BE2C (cell line): Measurements from ENCODE around the gene HPSE2.

Source experiments
- DNase-seq: peaks from one replicate; pipeline ENCODE4 v3.0.0-alpha.2; 2020
- H3K27me3 ChIP-seq: fragments of 250-450 bp; sonication (Bioruptor Pico); 2 replicates; pipeline ENCODE4 v1.5.1; 2020; ENCODE audit warnings: mild to moderate bottlenecking
- H3K36me3 ChIP-seq: fragments of 250-450 bp; sonication (Bioruptor Pico); 2 replicates; pipeline ENCODE4 v1.5.1; 2020; ENCODE audit warnings: mild to moderate bottlenecking
- H3K4me1 ChIP-seq: fragments of 250-450 bp; sonication (Bioruptor Pico); 2 replicates; pipeline ENCODE4 v1.5.1; 2020
- H3K4me3 ChIP-seq: 2 replicates; pipeline ENCODE4 v1.5.1; 2011; ENCODE audit warnings: low read depth, low read length
- H3K9me3 ChIP-seq: fragments of 250-450 bp; sonication (Bioruptor Pico); 2 replicates; pipeline ENCODE4 v1.5.1; 2020
- TF ChIP-seq, protein P1 (sequence below): IDR thresholded peaks from 2 replicates; pipeline ENCODE4 v1.5.1; 2012; ENCODE audit warnings: mild to moderate bottlenecking, low read depth, low read length

HPSE2 gene

DNA sequence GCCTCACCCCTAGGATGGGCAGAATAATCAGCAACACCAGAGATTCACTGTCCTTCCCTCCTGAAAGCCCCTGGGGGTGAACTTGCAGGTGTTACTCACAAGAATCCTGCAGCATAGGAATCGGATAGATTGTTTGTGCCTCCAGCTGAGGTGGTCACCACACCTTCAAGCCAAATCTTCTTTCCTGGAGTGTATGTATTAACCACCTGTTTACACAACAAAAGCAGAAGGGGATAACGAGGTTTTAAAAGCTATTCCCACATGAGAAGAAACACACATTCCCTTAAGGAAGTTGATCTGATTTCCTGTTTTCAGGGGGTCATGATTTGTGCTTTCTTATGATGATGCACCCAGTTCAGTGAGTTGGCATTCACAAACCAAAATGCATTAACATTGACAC, 615.1 kb downstream of the HPSE2 start:
- TF ChIP-seq, protein P1, sequence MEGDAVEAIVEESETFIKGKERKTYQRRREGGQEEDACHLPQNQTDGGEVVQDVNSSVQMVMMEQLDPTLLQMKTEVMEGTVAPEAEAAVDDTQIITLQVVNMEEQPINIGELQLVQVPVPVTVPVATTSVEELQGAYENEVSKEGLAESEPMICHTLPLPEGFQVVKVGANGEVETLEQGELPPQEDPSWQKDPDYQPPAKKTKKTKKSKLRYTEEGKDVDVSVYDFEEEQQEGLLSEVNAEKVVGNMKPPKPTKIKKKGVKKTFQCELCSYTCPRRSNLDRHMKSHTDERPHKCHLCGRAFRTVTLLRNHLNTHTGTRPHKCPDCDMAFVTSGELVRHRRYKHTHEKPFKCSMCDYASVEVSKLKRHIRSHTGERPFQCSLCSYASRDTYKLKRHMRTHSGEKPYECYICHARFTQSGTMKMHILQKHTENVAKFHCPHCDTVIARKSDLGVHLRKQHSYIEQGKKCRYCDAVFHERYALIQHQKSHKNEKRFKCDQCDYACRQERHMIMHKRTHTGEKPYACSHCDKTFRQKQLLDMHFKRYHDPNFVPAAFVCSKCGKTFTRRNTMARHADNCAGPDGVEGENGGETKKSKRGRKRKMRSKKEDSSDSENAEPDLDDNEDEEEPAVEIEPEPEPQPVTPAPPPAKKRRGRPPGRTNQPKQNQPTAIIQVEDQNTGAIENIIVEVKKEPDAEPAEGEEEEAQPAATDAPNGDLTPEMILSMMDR = no peak
- no peak for DNase-seq
- no peak overlapping the region for H3K4me3 ChIP-seq
- H3K27me3 ChIP-seq = no peaks in the 10 kb centered on the region
- no peaks in the 10 kb centered on the region for H3K9me3 ChIP-seq
- no peaks in the 10 kb centered on the region for H3K4me1 ChIP-seq
- no peaks in the 10 kb centered on the region for H3K36me3 ChIP-seq

DNA sequence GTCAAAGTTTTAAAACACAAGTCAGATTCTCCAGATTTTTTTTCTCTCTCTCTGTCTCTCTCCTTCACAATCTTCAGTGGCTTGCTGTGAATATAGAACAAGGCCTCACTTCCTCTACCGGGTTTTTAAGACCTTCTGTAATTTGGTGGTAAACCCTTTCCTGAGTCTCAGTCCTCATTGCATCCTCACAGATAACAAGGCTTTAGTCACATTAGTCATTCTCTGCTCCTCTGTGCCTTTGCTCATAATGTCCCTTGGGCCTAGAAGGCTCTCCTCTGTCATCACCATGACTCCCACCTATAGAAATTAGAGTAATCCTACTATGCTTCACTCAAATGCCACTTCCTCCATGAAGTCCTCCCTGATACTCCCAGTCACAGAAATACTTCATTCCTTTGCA, 616.2 kb downstream of the HPSE2 start:
- Histone ChIP-seq H3K4me3 (no peak overlapping the region), H3K27me3 (no peaks in the 10 kb centered on the region), H3K4me1 (no peaks in the 10 kb centered on the region), H3K36me3 (no peaks in the 10 kb centered on the region), H3K9me3 (no peaks in the 10 kb centered on the region)
- DNase-seq = no peak
- TF ChIP-seq, protein P1 = no peak

DNA sequence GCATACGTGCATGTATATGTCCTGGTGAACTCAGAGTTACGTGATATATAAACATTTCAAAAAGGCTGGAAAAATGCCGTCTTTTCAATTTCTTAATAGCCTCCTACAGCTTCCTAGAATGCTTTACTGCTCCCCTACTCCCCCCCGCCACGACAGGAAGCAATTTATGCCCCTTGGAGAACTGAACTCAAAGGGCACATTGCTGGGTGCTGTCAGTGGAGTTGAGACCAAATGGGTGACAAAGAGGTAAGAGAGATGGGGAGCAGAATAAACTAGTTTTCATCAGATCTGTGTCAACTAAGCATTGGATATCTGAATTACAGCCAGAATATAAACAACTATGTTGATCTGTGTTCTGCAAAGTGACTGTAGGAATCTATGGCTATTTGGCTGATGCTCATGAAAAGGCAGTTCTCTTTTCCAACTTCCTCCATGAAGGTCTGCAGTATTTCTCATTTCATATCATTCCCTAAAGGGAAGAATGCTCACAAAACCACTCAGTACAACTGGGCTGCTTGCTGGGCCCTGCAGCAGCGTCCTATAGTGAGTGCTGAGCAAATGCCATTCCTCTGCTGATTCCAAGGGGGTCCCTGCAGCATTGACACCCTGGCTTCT, 617.6 kb downstream of the HPSE2 start:
- Histone ChIP-seq H3K4me3 (no peak overlapping the region), H3K4me1 (no peaks in the 10 kb centered on the region), H3K9me3 (no peaks in the 10 kb centered on the region), H3K36me3 (no peaks in the 10 kb centered on the region), H3K27me3 (no peaks in the 10 kb centered on the region)
- DNase-seq = no peak
- TF ChIP-seq, protein P1 = no peak

DNA sequence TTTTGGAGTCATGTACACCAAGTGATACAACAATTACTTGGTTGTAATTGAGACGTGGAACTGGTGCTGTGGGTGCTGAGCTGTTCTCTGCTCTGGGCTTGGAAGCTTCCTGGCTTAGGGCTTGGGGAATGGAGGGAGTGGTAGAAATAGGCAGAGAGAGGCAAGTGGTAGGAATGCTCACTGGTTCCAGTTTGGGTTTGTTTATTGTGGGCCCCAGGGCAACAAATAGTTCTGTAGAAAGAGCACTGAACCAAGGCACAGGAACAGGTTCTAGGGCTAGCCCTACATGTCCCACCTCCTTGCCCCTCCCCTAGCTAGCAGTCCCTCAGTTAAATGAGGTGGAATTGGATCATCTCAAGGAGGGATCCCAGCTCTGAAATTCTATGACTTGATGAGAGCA, 622.2 kb downstream of the HPSE2 start:
- Histone ChIP-seq H3K4me3 (no peak overlapping the region), H3K36me3 (no peaks in the 10 kb centered on the region), H3K4me1 (no peaks in the 10 kb centered on the region), H3K27me3 (no peaks in the 10 kb centered on the region), H3K9me3 (no peaks in the 10 kb centered on the region)
- no peak for DNase-seq
- TF ChIP-seq, protein P1 = no peak

DNA sequence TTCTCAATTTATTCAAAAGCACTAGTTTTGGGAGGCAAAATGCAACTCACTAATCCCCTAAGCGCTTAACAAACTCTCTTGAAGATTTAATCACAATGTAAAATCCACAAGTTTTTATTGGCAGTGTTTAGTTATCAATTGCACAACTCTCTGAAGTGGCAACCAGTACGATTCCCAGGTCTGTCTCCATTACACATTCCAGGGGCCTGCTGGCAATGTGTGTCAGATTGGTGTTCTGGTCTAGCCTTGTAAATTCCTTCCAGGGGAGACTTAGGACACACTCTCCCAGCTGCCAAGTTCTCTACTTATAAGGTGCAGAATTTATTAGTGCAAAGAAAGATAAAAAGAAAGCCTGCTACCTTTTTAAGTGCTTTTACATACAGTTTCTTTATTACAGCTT, 624.2 kb downstream of the HPSE2 start:
- no peaks in the 10 kb centered on the region for H3K36me3 ChIP-seq
- DNase-seq = no peak
- no peaks in the 10 kb centered on the region for H3K4me1 ChIP-seq
- H3K4me3 ChIP-seq = no peak overlapping the region
- no peaks in the 10 kb centered on the region for H3K9me3 ChIP-seq
- H3K27me3 ChIP-seq = no peaks in the 10 kb centered on the region
- TF ChIP-seq, protein P1 = no peak

DNA sequence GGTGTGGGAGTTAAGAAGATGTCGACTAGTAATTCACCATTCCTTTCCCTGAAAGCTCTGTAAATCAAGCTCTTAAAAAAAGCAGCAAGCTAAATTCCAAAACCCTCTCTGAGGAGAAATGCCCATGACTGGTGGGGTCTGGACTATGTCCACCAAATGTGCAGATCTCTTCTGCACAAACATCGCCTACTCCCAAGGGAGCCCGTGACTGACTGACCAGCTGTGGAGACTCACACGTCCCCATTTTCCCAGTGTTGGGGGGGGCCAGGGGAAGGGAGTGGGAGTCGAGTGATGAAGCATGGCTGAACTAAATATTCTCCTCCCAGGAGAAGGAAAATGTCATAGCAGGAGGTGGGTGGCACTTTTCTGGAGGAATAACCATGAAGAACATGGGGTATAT, 624.8 kb downstream of the HPSE2 start:
- TF ChIP-seq, protein P1 = no peak
- Histone ChIP-seq H3K4me3 (no peak overlapping the region), H3K36me3 (no peaks in the 10 kb centered on the region), H3K4me1 (no peaks in the 10 kb centered on the region), H3K9me3 (no peaks in the 10 kb centered on the region), H3K27me3 (no peaks in the 10 kb centered on the region)
- no peak for DNase-seq
